ENCODE data around the gene FGFR3. TPM values are rescaled to one million over a fixed set of nuclear protein-coding genes. Genes with fewer than 3 reads are reported as not detected.

FGFR3 gene
- total and polyA plus RNA-seq, 2 of the 8 experiments (the other 6 are each of a cell fraction or from before 2014, with no cell fraction given): 9.0 to 19.5 TPM

- TF ChIP-seq CHD7 (IDR thresholded peaks at IDR 0.05; ENCODE audit: insufficient replicate concordance, low read length) (no peak), SIX5 (IDR thresholded peaks at IDR 0.05; ENCODE audit: low read depth, low read length) (no peak), RFX5 (IDR thresholded peaks at IDR 0.05; ENCODE audit: borderline replicate concordance, low read depth, low read length) (no peak), GTF2F1 (IDR thresholded peaks at IDR 0.05; ENCODE audit: borderline replicate concordance, low read depth, low read length) (no peak), FOSL1 (IDR thresholded peaks at IDR 0.05; ENCODE audit: insufficient read depth, low read depth, low read length) (no peak), CTCF (IDR thresholded peaks at IDR 0.05; ENCODE audit: control extremely low read depth in 1 of 3, insufficient read depth in 1 of 3, low read depth in 1 of 3, low read length in 3 of 3) (no peak)
These were observed 5.7 kb downstream of the FGFR3 start (continued) for GRCh38 chr4:1798580-1799386.

Measured in H1 (cell line).